Endothelial cell of umbilical vein (primary cell): ENCODE measurements around the gene PHOX2A. TPM values are rescaled to one million over a fixed set of nuclear protein-coding genes. Genes with fewer than 3 reads are reported as not detected.
"Not testable (repeated sequence)": the region's sequence is repeated elsewhere in the genome, so short reads cannot be mapped to it uniquely, and the experiment has no call there.

Source experiments
- BruUV-seq: library from RNA; stranded (reverse); fragments of 400-500 nt; replicated peaks from 2 replicates; lab custom pipeline; 2021; lab: Mats Ljungman, UMichigan
- CTCF ChIA-PET: fragments of 300-600, 350-600 bp; sonication (Branson Sonifier 250); formaldehyde crosslinking; loops from one replicate; lab custom pipeline; 2021; ENCODE audit warnings: antibody characterized with exemption, inconsistent platforms; lab: Charles Lee
- POLR2A ChIA-PET: fragments of 300-600, 350-600 bp; sonication (Branson Sonifier 250); formaldehyde crosslinking; loops from one replicate; lab custom pipeline; 2021; ENCODE audit warnings: antibody characterized with exemption, inconsistent platforms; lab: Charles Lee
- DNase-seq: peaks from one replicate; pipeline ENCODE4 v3.0.0-alpha.2; 2011; ENCODE audit warnings: low read depth, low spot score
- FAIRE-seq: peaks from 2 replicates; lab custom pipeline; 2011; peaks lifted over from hg19 to GRCh38; lab: Jason Lieb, UNC
- H2AFZ ChIP-seq: 2 replicates; pipeline ENCODE4 v1.6.0; 2012; ENCODE audit warnings: low read depth, low read length, control low read depth, inconsistent platforms
- H3K27ac ChIP-seq: 2 replicates; pipeline ENCODE4 v1.5.1; 2011; ENCODE audit warnings: low read depth, mild to moderate bottlenecking, control low read depth, low read length, moderate library complexity; ENCODE audit not compliant: insufficient read depth
- H3K27me3 ChIP-seq, 2 experiments: 2 replicates each; pipeline versions ENCODE4 v1.6.0 to v1.6.1; 2011; ENCODE audit warnings: low read length in 2 of 2, mixed read lengths in 1 of 2; ENCODE audit not compliant: control insufficient read depth in 2 of 2, insufficient read depth in 2 of 2
- H3K36me3 ChIP-seq, 2 experiments: 2 replicates in 1 of 2; 3 replicates in 1 of 2; pipeline ENCODE4 v1.5.1; 2011; ENCODE audit warnings: low read length in 2 of 2, mild to moderate bottlenecking in 1 of 2, moderate library complexity in 1 of 2; ENCODE audit not compliant: control insufficient read depth in 2 of 2, insufficient read depth in 2 of 2; ENCODE audit errors: extremely low read depth in 1 of 2
- H3K4me1 ChIP-seq: 3 replicates; pipeline ENCODE4 v1.5.1; 2011; ENCODE audit warnings: mild to moderate bottlenecking, low read length; ENCODE audit not compliant: control insufficient read depth, insufficient read depth; ENCODE audit errors: extremely low read depth
- H3K4me2 ChIP-seq: 2 replicates; pipeline ENCODE4 v1.6.1; 2011; ENCODE audit warnings: low read length, control low read depth, mixed read lengths; ENCODE audit not compliant: insufficient read depth
- H3K4me3 ChIP-seq, 3 experiments: fragments of 200-600 bp in 1 of 3; sonication (generic), shearing (Covaris generic) in 1 of 3; replicated peaks in 1 of 3; 2 replicates each; pipeline ENCODE4 v1.5.1; 2011 to 2016; ENCODE audit warnings: control low read depth in 3 of 3, low read length in 3 of 3, mild to moderate bottlenecking in 2 of 3, inconsistent platforms in 1 of 3, low read depth in 1 of 3, moderate library complexity in 1 of 3; ENCODE audit not compliant: insufficient read depth in 1 of 3
- H3K79me2 ChIP-seq: 2 replicates; pipeline ENCODE4 v1.6.0; 2012; ENCODE audit warnings: low read length, inconsistent platforms; ENCODE audit not compliant: control insufficient read depth, insufficient read depth
- H3K9ac ChIP-seq: replicated peaks from 2 replicates; pipeline ENCODE3; 2011; ENCODE audit warnings: low read length, control low read depth; ENCODE audit not compliant: insufficient read depth; ENCODE audit errors: extremely low read depth
- H3K9me1 ChIP-seq: replicated peaks from 3 replicates; pipeline ENCODE4 v1.6.0; 2011; ENCODE audit warnings: mild to moderate bottlenecking, low read length; ENCODE audit not compliant: control insufficient read depth, insufficient read depth; ENCODE audit errors: extremely low read depth
- H3K9me3 ChIP-seq: replicated peaks from 2 replicates; pipeline ENCODE4 v1.5.1; 2012; ENCODE audit warnings: low read length, inconsistent platforms; ENCODE audit not compliant: control insufficient read depth, insufficient read depth
- H4K20me1 ChIP-seq: replicated peaks from 2 replicates; pipeline ENCODE3; 2011; ENCODE audit warnings: mild to moderate bottlenecking, low read length; ENCODE audit not compliant: control insufficient read depth, insufficient read depth; ENCODE audit errors: extremely low read depth
- FOS ChIP-seq: IDR thresholded peaks from 2 replicates; pipeline ENCODE4 v1.6.1; 2011; ENCODE audit warnings: mild to moderate bottlenecking, low read length, moderate library complexity, borderline replicate concordance; ENCODE audit not compliant: insufficient read depth
- MAX ChIP-seq: IDR thresholded peaks from 2 replicates; pipeline ENCODE4 v1.6.1; 2011; ENCODE audit not compliant: insufficient read depth, insufficient read length
- MYC ChIP-seq: IDR thresholded peaks from one replicate; pipeline ENCODE4 v1.6.1; 2011; ENCODE audit warnings: mild to moderate bottlenecking, low read depth, low read length
- POLR2A ChIP-seq: IDR thresholded peaks from 2 replicates; pipeline ENCODE4 v1.6.1; 2012; ENCODE audit warnings: low read depth, mild to moderate bottlenecking, control low read depth, low read length
- POLR2AphosphoS5 ChIP-seq: IDR thresholded peaks from 2 replicates; pipeline ENCODE4 v1.6.1; 2012; ENCODE audit warnings: low read depth, mild to moderate bottlenecking, control low read depth, low read length, moderate library complexity; ENCODE audit not compliant: insufficient read depth
- dilution Hi-C: fragments of 300-500 bp; cut with MboI; formaldehyde crosslinking; loops from one replicate; pipeline ENCODE4 v1.15.0; 2019; ENCODE audit warnings: low sequenced_read_pairs; ENCODE audit not compliant: extremely low pct_ligation_motif_present
- intact Hi-C: fragments of 100-400 bp; cut with micrococcal nuclease; formaldehyde crosslinking; loops from one replicate; pipeline ENCODE4 v1.10.0; 2022
- polyA plus RNA-seq, 4 experiments: library from polyadenylated mRNA; depleted of rRNA in 3 of 4; stranded (reverse) in 3 of 4; unstranded in 1 of 4; fragments of >200 nt; gene quantifications; 2 replicates each; pipeline versions ENCODE4 v1.2.1 to v1.2.3, GENCODE V29; 2011 to 2012; ENCODE audit warnings: missing spikeins in 1 of 4
- total RNA-seq: library from RNA; stranded (reverse); gene quantifications from 2 replicates; pipeline ENCODE4 v1.2.3, GENCODE V29; 2021

PHOX2A gene
- total and polyA plus RNA-seq, 2 donors (not counting 3 experiments of a cell fraction or from before 2014, with no cell fraction given): not detected

- no peaks in the 10 kb centered on the region for H3K79me2 ChIP-seq
- DNase-seq (no peak), FAIRE-seq (no peak)
- H3K9me3 ChIP-seq: no peaks in the 10 kb centered on the region
- H3K27ac ChIP-seq: no peak overlapping the region
- no peaks in the 10 kb centered on the region for H4K20me1 ChIP-seq
- H3K4me3 ChIP-seq: no peak overlapping the region
- POLR2A ChIA-PET: no interaction called here
- CTCF ChIA-PET: interaction anchor here (1.1 kb wide), 1 partner anchor 65 kb away, joined by 3 read pairs; no protein-coding TSS in a partner anchor
- peaks cover 7% of the 10 kb centered on the region for H3K4me1 ChIP-seq
- no peaks in the 10 kb centered on the region for H3K9me1 ChIP-seq
- dilution Hi-C loops (no loop called here), intact Hi-C loops (no loop called here)
- H2AFZ ChIP-seq: no peak overlapping the region
- no peak overlapping the region for H3K9ac ChIP-seq
- no peaks in the 10 kb centered on the region for H3K36me3 ChIP-seq
- no peak overlapping the region for H3K4me2 ChIP-seq
- peaks cover 4 to 20% of the 10 kb centered on the region in 2 experiments for H3K27me3 ChIP-seq
- TF ChIP-seq FOS (no peak), MYC (no peak), POLR2AphosphoS5 (no peak), MAX (no peak), POLR2A (no peak)
- no TSS peak for BruUV-seq
Measured at GRCh38 chr11:72208281-72208680, 35.7 kb downstream of the PHOX2A start.

GRCh38 chr11:72206794-72207193, 37.2 kb downstream of the PHOX2A start:
- POLR2A ChIA-PET, H3K79me2 ChIP-seq, H3K36me3 ChIP-seq, FAIRE-seq, H3K4me1 ChIP-seq, H3K9me1 ChIP-seq, dilution Hi-C loops, BruUV-seq, H3K27me3 ChIP-seq, H3K9ac ChIP-seq, H4K20me1 ChIP-seq, intact Hi-C loops, DNase-seq, H3K4me2 ChIP-seq, H3K9me3 ChIP-seq, H3K4me3 ChIP-seq, H2AFZ ChIP-seq, H3K27ac ChIP-seq: not testable (repeated sequence)
- CTCF ChIA-PET: interaction anchor here (0.9 to 1.8 kb wide), 2 partner anchors 31 to 181 kb away, joined by 3 to 5 read pairs; no protein-coding TSS in a partner anchor
